Stimulated activated CD4-positive, alpha-beta T cell treated with anti-CD3 and anti-CD28 coated beads, Interleukin-12 subunit alpha, Interleukin-12 subunit beta, amount 100 ng/mL, for 48 hours (primary cell): ENCODE measurements around the gene ZMYND12.

Experiments used
- DNase-seq, 3 donors: peaks; one replicate each; pipeline ENCODE4 v3.0.0-alpha.2; 2020; ENCODE audit warnings: low read depth in 2 of 3, low spot score in 1 of 3

Gene ZMYND12

DNA sequence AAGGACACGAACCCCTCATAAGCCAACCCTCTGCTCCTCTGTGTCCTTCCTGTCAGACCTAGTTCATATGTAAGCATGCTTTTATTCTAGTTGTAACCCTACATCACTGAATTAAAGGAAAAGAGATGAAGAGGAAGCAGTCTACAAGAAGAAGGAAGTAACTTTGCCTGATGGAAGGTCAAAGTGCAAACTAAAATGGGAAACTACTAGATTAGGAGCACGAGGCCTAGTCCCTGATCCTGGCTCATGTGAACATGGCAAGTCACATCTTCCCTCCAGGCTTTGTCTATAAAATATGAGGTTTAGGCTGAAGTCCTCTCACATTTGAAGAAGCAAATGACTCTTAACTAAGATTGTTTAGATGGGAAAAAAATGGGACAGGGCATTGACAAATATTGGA, 13.2 kb downstream of the ZMYND12 start:
- no peak for DNase-seq

DNA sequence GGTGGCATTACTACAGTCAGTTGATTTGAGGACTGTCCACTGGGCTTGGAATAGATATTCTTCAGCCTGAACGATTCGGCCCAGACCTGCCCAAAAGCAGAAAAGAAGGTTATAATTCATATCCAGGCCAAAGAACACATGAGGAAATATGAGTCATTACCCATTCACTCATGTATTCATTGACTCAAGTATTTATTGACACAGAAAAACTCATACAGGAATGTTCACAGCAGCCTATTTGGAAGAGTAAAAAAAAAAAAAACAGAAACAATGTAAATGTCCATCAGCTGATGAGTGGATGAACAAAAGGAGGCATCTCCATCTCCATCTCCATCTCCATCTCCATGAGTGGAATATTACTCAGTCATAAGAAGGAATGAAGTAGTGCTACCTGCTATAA, 15.9 kb downstream of the ZMYND12 start:
- DNase-seq, result no peak

- no peak for DNase-seq
Measured at GRCh38 chr1:42434340-42434739, 21.5 kb downstream of the ZMYND12 start.

DNA sequence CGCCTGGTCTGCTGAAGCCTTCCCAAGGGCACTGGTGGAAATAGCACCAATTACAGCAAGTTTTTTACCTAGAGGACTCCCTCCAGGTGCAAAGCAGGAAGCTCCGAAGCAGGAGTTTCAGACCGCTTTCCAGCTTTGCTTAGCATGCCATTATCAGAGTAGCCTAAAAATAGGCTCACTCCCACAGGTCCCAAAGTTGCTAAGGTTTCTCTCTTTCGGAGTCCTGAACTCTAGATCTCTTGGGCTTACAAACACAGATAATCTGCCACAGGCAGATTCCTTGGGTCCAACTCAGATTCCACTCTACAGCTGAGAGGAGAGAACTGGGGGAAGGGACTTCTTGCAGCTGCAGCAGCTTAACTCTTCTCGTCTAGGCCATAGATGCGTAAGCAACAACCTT, 22.5 kb downstream of the ZMYND12 start:
- no peak for DNase-seq

DNA sequence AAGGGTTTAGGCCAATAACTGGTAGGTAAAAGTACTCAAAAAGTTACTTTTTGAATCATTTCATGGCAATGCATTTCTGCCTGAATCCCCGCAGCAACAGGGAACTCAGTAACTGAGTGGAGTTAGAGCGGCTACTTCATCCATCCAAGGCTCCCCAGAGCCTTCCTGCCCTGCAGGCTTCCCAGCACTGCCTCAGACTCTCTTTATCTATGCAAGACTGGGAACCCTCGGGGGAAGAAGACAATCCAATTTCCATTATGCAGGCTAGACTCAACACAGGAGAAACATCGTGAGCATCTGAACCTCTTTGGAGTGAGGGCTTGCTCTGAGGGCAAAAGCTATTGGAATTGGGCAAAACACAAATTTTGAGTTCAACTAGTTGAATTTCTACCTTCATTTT, 23.1 kb downstream of the ZMYND12 start:
- no peak for DNase-seq

DNA sequence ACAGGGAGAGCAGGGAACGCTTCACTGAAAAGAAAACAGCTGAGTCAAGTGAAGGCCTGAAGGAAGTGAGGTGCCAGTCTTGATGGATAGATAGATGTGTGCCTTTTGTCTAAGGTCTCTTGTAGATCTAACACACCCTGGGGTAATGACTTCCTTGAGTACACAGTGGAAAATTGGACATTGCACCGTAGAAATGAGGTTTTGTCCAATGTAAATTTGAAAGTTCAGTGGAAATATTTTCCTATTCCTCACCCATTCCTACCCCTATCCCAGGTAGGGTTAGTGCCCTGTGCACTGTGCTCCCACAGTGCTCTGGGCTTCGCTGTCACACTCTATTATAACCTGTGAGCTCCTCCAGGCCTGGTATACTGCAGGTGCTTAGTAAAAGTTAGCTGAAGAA, 24.3 kb downstream of the ZMYND12 start:
- DNase-seq, result no peak

- DNase-seq, result no peak
Measured at GRCh38 chr1:42430286-42431135, 25.3 kb downstream of the ZMYND12 start.

GRCh38 chr1:42429603-42430002, 26.2 kb downstream of the ZMYND12 start:
- no peak for DNase-seq

GRCh38 chr1:42427240-42427639, 28.6 kb downstream of the ZMYND12 start:
- DNase-seq, result no peak

DNA sequence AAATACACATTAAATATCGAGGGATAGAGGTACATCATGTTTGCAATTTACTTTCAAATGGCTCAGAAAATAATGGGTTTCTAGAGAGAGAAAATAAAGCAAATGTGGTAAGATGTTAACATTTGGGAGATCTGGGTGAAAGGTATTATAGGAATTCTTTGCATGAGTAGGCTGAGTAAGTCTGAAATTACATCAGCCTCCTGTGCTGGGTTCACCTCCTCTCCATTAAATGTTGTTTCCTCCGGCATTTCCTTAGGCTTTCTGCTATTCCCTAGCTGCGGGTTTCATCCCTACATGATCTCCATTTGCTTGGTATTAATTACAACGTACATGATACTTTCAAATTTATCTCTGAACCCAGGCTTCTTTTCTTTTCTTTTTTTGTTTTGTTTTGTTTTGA, 31.6 kb downstream of the ZMYND12 start:
- DNase-seq, result no peak

DNA sequence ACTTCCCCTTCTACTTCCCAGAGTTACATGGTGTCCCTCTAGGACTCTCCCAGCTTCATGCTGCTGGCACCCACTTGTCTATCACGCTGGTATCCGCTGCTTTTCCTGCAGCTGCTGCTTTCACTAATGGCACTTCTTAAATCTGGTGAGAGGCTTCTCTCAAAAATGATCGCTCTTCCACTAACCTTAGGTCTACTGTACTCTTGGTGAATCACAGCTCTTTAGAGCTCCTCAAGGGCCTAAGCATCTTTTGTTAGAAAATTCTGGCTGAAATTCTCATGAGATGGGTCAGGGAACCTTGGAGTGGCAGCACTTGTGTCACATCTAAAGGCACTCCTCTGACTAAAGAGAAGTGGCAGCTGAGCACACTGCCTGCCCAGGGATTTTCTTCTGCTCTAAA, 32.1 kb downstream of the ZMYND12 start:
- DNase-seq, result no peak

- DNase-seq, result no peak
Measured at GRCh38 chr1:42422737-42423136, 33.1 kb downstream of the ZMYND12 start.

DNA sequence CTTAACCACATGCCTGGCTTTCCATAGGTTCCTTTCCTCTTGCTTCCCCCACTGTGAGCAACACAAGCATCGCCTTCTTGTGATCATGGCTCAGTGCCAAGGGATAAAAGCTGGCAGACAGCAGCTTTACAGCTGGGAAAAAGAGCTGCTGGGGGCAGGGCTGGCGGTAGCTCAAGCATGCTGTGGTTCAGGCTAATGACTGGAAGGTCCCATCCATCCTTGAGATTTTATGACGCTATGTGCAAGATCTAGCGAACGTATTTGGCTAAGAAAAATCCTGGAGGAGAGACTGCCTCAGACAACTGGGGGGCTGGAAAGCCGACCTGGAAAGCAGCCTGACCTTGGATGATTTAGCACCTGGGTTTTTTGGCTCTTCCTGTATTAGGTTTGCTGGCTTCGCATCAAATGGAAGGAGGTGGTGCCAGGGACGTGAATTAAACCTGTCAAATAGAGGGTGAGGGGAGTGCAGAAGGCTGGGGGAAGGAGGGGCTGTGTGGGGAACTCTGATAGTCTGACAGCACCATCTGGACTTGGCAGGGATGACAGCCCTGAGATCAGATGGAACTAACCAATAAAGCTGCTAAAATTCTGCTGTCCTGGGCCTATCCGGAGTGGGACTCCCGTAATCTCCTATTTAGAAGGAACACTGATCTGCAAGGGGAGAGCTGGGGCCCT, 34.8 kb downstream of the ZMYND12 start:
- DNase-seq, result no peak

DNA sequence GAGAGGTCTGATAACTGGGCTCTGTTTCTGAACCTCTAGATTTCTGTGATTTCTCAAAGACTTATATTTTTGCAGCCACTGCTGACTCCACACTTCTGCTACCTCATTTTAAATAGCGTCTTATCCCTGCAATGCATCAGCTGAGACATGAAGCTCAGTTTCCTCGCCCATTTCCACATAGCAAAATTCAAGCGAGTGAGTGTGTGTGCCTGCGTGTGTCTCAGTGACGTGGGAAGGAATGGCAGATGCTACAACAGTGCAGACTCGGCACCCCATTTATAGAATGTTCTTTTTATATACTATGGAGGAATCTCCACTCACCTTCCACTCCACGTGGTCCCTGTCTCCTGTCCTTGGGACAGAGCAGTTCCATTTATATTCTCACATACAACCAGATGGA, 35.7 kb downstream of the ZMYND12 start:
- DNase-seq, result no peak

DNA sequence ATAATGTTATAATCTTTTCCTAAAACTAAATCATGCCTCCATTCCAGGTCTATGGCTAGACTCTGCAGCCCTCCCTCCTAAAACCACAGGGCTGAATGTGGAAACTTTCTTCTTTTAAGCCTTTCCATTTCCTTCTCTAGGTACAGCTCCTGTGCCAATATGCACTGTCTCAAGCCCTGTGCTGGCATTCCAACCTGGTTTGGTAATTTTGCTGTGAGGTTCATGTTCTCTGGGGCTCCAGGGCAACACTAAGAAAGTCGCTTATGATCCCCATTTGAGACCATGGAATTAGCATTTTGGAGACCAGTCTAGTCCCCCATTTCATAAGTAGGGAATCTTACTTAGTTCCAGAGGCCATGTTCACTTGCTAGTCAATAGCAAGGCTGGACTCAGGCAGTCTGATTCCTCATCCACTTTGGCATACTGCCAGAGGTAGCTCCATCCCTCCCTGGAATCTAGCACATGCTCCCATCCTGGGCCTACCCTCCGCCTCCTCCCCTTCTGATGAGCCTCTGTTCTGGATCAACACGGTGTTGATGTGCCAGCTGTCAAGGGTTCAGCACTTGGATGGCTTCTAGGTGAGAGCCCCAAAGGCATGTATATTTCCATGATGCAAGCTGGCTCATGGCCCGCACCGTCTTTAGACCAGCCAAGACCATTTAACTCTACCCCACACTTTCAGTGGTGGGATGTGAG, 36.5 kb downstream of the ZMYND12 start:
- DNase-seq, result no peak

- no peak for DNase-seq
Measured at GRCh38 chr1:42418516-42418915, 37.3 kb downstream of the ZMYND12 start.

GRCh38 chr1:42417166-42417565, 38.7 kb downstream of the ZMYND12 start:
- no peak for DNase-seq

DNA sequence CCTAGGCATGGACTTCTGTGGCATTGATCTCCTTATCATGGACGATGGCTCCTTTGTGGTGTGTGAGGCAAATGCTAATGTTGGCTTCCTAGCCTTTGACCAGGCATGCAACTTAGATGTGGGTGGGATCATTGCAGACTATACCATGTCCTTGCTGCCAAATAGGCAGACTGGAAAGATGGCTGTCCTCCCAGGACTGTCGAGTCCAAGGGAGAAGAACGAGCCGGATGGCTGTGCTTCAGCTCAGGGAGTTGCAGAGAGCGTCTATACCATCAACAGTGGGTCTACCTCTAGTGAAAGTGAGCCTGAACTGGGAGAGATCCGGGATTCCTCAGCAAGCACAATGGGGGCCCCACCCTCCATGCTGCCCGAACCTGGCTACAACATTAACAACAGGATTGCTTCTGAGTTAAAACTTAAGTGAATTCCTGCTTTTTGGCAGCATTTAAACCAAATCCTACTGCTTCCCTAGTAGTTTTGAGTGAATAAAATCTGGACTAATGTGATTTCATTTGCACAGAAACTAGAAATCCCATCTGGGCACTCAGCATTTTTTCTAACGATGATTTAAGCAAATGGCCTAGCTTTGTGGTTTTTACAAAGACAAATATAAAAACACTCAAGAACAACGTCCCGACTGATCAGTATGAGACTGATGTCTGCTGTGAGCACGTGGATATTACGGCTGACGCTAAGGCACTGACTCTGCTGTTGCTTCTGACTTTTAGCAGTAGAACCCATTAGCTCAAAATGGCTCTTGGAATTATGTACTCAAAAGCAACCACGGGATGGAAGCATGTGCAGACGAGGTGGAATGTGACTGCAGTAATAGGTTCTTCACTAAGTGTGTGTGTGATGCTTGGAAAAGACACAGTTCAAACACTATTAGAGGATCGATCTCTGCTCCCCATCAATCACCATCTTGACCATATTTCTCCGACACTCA, 41.0 kb downstream of the ZMYND12 start:
- DNase-seq, result no peak

- no peak for DNase-seq
Measured at GRCh38 chr1:42403880-42404400, 51.9 kb downstream of the ZMYND12 start.

- no peak for DNase-seq
Measured at GRCh38 chr1:42399315-42400100, 56.3 kb downstream of the ZMYND12 start.
